HT1080 (cell line): Measurements from ENCODE around the gene PDZD2. TPM values are rescaled to one million over a fixed set of nuclear protein-coding genes. Genes with fewer than 3 reads are reported as not detected.
A peak's percentile ranks its signal among the peaks of the same experiment; 100 is the strongest.

Experiments used
- DNase-seq: peaks from one replicate; pipeline ENCODE4 v3.0.0-alpha.2; 2015; ENCODE audit warnings: low read depth
- total RNA-seq: library from RNA; depleted of rRNA; stranded (reverse); fragments of >200 nt; shearing (Covaris generic); gene quantifications from 2 replicates; pipeline ENCODE4 v1.2.3, GENCODE V29; 2014

PDZD2 gene
- total RNA-seq, 1 experiment from 2014 or later, result 1.1 TPM

DNA sequence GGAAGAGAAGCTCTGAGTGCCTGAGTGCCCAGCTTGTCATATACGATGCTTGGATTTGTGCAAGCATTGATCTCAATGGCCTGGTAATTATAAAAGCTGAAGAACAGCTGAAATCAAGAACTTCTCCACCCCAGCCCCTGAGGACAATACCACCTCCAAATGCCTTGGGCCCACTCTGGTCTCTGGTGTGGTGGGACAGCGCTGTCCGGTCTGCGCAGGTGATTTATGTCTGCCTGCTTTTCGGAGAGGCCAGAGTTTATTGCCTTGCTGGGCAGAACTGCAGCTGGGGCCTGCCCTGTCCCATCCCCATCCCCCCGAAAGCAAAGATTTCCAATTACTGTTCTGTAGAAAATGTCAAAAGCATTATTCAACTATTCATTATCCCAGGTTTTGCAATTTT lies 1.1 kb upstream of the PDZD2 start:
- DNase-seq, result no peak

DNA sequence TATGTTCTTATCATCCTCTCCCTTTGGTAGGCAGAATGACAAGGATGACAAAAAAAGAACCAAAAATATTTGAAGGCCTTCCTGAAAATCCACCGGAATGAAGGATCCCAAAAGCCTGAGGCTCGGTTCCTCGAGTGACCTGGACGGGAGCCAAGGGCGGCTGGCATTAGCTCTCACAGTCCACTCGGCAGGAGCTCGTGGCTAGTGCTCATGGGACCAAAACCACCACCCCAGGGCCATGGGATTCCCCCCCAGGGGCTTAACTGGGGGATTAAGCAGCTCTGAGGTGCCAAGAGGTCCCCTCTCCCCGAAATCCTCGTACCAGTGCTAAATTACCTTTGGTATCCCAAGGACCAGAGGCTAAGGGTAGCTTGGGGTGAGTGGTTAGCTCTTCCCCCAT lies 586 bp upstream of the PDZD2 start:
- DNase-seq, result no peak

DNA sequence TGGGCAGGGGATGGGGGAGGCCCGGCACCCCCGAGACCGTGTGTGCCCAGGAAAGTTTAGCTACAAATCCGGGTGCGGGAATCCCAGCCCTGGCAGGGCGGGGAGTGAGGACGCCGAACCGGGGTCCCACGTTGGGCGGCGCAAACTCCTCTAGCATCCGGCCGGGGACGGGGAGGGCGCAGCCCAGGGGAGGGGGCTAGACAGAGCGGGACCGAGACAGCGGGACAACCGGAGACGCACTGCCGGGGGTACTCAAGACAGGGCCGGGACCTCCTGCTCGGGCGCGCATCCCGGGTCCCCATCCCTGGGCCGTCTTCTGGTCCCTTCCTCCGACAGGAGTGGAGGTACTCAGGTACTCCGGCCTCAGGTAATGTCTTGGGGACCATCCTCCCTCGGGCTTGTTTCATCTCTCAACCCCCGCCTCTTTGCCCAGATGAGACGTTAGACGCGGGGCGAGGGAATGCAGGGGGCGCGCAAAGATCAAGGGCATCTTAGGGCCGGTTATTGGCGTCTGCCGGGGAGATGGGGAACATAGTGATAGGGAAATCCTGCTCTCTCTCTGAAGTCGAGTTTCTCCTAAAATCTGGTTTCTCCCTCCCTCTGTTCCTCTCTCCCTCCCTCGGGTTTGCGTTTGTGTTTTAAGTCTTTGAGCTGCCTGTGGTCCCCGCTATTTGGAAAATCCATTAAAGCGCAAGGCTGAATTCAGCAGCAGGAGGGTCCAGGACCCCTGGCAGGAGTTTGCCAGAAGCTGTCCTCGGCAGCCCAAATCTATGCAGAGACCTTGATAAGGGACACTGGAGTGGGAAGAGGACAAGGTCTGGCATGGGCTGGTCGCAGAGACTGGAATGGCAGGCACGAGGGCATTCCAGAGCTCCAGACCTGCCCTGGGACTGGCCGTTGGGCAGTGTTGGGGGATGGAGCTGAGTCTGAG lies 815 bp downstream of the PDZD2 start:
- DNase-seq, result no peak

DNA sequence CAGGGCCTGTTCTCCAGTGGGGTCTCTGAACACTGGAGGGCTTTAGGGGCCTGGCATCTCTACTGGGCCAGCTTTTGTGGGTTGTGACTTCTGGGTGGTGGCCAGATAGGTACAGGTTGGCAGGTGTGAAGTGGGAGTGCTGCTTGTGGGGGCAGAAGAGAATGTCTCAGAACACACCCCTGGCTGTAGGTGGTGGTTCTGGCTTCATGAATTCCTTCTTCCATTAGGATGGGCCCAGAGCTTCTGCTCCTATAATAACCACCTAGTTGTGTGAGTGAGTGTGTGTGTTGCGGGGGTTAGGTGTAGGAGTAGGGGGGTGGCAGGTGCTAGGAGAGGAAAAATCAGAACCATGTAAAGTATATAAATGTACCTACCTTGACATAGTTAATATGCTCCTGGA lies 1.6 kb downstream of the PDZD2 start:
- DNase-seq, result no peak

DNA sequence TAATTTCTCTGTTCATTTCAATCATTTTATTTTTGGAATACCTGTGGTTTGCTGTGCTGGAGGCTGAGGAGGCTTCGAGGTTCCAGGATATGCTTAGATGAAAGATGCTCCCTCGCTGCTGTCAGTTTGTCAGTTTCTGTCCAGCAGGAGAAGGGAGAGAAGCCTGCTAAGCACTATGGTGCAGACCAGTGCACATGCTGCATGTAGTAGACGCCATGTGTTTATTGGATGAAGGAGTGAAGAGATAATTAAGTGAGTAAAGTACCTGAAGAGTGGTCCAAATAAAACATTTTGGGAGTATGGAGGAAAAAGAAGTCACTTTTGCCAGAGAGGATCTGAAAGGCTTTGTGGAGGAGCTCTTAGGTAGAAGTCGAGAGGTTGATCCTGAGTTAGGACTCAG lies 2.1 kb downstream of the PDZD2 start:
- no peak for DNase-seq

DNA sequence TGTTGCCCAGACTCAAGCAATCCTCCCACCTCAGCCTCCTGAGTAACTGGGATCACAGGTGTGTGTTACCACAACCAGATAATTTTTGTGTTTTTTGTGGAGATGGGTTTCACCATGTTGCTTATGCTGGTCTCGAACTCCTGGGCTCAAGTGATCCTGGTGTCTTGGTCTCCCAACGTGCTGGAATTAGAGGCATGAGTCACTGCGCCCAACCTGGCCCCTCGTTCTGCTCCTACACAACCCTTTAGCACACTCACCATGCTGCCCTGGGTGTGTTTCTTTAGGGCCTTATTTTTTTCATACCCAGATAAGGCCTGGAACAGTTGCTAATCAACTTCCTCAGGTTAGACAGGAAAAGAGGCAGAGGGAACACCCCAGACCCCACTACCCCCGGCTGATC lies 2.6 kb downstream of the PDZD2 start:
- DNase-seq, result no peak

DNA sequence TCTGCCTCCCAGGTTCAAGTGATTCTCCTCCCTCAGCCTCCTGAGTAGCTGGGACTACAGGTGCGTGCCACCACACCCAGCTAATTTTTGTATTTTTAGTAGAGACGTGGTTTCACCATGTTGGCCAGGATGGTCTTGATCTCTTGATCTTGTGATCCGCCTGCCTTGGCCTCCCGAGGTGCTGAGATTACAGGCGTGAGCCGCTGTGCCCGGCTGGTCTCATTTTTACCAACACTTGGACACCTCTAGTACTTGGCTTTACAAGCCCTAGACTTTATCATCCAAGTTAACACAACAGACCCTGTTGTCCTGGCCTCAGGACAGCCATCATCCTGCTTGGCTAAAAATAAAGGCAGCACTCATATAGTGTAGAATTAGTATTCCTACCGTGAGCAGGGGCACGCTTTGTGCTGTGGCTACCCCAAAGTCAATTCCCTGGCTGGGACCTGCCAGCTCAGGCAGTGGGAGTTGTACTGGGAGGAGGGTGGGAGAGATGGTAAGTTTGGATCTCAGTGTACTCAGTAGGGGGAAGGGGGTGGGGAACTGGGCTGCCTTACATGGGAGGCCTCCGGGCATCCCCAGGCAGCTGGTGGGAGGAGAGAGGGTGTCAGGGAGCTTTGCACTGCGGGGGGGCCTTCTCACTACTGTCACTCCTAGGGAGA lies 6.6 kb downstream of the PDZD2 start:
- DNase-seq, result no peak

DNA sequence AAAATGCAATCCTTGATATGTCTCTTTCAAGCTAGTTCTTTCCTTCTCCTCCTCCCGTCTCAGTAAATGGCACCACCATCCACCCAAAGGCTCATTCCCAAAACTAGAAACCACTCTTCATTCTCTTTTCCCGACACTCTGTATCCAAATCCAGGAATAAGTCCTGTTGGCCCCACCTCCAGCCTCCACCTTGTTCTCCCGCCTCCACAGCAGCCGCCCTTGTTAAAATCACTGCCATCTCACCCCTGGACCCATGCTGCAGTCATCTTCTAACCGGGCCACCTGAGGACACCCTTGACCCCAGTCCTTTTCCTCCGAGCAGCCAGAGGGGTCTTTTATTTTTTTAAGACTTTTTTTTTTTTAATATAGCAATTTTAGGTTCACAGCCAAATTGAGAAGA lies 9.4 kb downstream of the PDZD2 start:
- DNase-seq, result no peak

DNA sequence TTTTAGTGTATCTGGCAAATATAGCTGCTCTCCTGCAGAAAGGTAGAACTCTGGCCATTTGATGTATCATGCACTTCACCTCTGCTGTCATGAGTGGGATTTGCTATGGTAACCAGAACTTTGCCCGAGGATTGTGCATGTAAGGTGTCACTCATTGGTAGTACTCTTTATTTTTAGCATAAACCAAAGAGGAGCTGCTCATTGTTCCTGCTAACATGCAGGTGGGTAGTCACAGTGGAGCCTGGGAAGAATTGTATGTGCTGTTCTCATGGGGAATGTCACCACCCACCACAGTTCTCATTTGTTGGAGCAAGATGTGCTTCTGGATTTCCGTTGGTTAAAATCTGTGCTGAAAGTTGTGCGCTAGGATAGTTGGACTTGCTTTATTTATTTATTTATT lies 12.3 kb downstream of the PDZD2 start:
- no peak for DNase-seq

DNA sequence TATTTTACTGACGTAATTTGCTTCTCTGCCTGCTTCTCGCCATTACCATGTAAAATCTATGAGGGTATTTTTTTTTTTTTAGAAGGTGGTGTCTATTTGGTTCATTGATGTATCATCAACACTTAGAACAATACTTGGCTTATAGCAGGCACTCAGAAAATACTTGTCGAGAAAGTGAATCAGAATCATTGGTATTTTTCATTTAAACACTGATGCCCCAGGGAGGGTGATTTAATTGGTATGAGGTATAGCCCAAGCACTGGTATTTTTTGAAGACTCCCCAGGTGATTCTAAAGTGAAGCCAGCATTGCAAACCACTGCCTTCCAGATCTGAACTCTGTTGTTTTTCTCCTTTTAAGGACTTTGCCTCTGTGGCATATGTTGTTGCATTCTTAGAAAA lies 16.6 kb downstream of the PDZD2 start:
- DNase-seq, result no peak

DNA sequence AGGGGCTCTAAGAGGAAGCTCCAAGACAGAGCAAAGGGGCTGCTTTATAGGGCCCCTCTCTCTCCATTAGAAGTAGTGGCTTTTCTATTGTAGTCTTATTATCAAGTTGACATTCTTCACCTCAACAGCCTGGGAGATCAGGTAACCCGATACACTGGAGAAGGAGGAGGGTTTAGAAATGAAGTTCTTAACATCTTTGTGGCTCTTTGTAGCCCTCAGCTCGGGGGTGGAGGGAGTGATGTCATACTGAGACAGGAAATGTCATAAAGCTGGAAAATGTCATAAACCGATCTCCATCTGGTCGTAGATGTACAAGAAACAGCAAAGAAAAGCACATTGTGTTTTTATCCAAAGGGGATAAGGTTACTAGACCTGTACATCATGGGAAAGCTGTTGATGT lies 17.9 kb downstream of the PDZD2 start:
- no peak for DNase-seq

DNA sequence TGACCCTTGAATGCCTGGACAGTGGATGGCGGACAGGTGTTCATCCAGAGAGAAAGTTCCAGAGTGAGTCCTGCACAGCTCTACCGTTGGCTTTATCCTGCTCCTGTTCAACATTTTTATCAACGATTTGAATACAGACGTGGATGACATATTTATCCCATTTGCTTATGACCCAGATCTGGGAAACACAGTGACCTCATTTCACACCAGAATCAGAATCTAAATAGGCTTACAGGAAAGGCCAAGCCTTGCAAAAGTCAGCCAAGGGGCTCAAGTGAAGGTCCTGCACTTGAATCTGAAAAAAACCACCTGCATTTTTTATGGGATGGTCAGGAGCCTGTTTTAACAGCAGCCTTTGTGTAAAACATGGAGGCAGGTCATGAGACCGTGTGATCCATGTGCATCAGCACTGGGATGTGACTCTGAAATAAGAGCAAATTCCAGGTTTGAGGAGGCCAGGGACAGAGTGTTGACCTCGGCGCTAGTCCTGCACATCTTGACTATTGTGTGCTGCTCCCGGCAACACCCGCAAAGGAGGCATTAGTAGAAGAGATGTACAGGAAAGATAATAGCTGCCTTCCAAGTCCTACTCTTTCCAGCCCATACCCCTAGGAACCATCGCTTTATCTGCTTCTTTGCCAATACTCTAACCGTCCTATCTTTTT lies 18.5 kb downstream of the PDZD2 start:
- DNase-seq, result no peak

DNA sequence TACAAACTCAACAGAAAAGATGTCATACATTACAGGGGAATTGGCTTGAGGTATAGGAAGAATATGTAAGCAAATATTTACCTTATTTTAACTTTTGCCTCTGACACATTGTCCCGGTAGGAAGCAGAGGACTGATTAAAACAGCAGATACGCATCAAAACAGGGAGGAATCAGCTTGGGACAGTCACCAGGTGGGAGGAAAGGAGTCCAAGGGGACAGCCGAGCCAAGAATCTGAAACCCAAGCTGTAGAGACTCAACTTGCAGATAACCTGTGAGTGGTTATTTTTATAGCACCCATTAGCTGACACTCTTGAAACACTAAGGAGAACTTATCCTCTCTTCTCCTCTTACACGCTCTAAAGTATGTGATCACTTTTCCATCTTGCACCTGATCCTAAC lies 22.3 kb downstream of the PDZD2 start:
- no peak for DNase-seq

DNA sequence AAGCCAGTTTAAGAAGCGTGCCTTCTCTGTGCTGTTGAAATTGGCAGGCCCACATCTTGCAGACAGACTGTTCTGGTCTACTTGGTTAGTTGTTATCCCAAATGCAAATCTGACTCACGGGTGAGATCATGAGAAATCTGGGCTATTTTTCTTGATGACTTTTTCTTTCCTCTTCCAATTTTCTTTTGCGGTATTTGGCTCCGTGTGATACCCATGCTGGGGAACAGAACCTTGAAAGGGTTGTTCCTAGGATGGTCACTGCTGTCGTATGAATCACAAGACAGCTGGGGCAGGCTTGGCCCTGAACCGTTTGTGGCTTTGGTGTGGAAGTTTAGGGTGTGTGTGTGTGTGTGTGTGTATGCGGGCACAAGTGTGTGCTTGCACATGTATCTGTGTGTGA lies 24.6 kb downstream of the PDZD2 start:
- peak; percentile 47 for DNase-seq

DNA sequence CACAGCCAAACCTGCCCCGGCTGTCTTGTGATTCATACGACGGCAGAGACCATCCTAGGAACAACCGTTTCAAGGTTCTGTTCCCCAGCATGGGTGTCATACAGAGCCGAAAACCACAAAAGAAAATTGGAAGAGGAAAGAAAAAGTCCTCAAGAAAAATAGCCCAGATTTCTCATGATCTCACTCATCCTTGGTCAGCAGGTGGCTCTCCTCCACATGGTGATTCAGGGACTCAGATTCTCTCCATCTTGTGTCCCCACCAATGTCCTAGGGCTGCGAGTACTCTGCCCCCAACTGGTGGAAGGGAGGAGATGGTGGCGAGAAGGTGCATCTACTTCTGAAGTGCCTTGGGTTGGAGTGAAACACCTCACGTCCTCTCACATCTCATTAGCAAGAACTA lies 25.6 kb downstream of the PDZD2 start:
- peak; percentile 71 for DNase-seq

DNA sequence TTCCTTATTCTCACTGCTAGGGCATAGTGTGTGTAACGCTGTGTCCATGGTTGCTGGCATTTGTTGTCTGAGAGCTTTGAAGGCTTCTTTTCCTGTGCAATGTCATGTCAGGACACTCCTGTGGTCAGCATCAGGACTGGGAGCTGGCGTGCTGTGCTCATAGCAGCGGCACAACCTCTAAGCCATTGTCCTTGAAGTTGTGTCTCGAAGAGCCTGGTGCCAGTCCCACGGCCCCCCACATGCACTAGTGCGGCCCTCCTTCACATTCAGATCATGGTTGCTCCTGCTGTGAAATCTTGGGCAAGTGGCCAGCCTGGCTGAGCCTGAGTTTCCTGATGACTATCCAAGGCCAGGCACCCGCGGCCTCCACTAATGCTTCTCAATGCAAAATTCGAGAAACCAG lies 32.4 kb downstream of the PDZD2 start:
- no peak for DNase-seq

DNA sequence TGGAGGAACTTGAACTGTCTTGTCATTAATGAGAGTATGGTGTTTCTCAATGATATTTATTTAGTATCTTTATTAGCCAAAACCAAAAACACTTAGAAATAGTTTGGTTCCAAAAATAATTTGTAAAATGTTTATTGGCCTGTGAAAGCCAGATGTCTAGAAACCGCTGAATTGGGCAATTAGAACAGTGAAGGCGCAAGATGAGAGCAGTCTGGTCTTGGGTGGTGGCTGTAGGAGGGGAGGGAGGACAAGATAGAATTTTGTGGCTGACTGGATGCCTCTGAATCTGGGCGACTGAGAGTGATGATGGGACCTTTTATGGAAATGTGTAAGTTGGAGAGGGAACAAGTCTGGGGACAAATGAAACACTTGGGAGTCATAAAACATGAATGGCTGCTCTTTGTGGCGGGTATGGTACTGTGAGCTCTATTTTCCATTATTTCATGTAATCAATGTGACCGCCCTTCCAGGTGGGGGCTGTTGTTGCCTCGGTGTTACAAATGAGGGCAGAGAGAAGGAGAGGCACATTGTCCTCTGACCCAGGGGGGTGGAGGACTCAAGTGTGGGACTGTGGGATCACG lies 35.5 kb downstream of the PDZD2 start:
- no peak for DNase-seq

DNA sequence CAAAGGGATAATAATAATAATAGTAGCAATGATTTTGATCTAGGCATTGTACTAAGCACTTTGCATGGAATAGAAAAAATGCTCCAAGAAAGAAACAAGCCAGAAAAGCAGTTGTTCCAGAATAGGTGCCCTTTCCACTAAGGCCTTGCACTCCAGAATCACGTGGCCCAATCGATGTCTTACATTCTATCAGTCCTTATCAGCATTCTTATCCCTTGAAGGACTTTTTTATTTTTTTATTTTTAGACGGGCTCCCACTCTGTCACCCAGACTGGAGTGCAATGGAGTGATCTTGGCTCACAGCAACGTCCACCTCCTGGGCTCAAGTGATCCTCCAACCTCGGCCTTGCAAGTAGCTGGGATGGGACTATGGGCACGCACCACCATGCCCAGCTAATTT lies 36.5 kb downstream of the PDZD2 start:
- DNase-seq, result no peak

DNA sequence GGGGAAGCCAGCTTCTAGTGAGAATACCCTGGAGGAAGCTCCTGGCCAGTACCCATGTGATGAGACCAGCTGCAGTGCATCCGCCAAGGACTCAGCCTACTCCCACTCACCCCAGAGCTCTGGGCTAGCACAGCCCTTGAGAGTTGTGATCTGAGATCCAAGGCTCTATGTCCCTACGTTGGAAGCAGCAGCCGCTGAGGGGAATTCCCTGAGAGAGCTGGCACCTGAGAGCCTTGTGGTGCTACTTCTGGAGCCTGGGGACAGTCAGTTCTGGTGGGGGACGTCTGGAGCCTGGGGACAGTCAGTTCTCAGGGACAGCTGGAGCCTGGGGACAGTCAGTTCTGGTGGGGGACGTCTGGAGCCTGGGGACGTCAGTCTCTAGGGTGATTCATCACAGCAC lies 39.2 kb downstream of the PDZD2 start:
- DNase-seq, result no peak

DNA sequence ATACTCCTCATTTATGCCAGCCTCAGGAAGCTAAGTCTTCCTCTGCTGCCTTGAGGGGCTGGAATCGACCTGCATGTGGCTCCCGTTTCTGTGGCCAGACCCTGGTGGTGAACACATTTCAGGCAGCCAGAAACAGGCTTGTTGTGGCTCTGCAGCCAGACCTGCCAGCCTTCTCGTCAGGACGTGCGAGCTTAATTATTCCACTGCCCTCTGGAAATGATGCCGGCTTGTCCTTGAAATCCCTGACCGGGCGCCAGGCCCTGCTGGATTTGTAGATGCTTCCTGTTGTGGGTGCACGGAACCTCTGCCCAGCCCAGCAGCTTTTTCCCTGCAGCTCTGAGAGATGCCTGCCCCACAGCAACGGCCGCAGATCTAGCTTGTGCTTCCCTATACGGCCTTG lies 41.6 kb downstream of the PDZD2 start:
- no peak for DNase-seq

DNA sequence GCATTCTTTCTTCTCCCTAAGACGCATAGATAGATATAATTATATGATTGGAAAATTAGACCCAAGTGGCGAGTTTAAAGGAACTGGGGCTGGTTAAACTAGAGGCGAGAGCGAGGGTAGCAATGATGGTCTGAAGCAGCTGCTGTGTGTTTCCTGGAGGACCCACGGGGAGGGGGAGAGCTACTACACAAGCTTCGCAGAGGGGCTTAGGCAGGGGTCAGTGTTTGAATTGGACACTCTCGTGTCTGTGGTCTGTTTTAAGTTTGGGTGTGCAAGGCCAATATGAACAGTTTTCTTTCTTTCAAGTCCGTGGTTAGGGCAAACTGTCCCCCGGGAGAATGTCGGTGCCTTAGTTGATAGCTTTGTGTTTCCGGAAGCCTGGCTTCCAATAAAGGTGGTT lies 43.1 kb downstream of the PDZD2 start:
- no peak for DNase-seq

DNA sequence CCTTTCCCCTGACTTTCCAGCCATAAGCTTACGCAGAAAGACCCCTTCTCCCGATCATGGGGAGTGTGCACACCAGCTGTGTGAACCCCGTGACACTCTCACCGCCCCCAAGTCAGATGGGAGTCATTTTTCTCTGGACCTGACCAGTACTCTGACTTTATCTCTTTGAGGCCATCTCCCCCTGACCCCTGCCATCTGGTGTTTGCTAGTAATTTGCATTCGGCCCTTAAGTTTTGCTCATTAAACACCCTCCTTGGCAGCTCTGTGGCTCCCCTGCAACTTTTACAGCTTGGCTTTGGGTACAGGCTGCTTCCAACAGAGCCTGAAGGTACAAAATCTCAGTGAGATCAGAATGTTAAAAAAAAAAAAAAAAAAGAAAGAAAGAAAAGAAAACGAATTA lies 43.9 kb downstream of the PDZD2 start:
- no peak for DNase-seq
